B cell (primary cell): ENCODE measurements around the gene CREB5. TPM values are rescaled to one million over a fixed set of nuclear protein-coding genes. Genes with fewer than 3 reads are reported as not detected.

Experiments used
- ATAC-seq: fragments of 200-7000 bp; cut with Tn5 transposase; one replicate; pipeline ENCODE4 v1.10.0; 2021; ENCODE audit warnings: low read depth, mild to moderate bottlenecking, moderate number of reproducible peaks, moderate library complexity
- CTCF ChIA-PET: fragments of 350-600 bp; sonication (Branson Sonifier 250); formaldehyde crosslinking; loops from one replicate; lab custom pipeline; 2021; ENCODE audit warnings: antibody characterized with exemption, inconsistent platforms; lab: Charles Lee
- POLR2A ChIA-PET: fragments of 350-600 bp; sonication (Branson Sonifier 250); formaldehyde crosslinking; loops from one replicate; lab custom pipeline; 2021; ENCODE audit warnings: antibody characterized with exemption; lab: Charles Lee
- DNase-seq: peaks from one replicate; pipeline ENCODE4 v3.0.0; 2013
- H2AFZ ChIP-seq: 2 replicates; pipeline ENCODE4 v1.6.1; 2012; ENCODE audit warnings: mild to moderate bottlenecking, low read depth, low read length; ENCODE audit not compliant: insufficient read depth, poor library complexity, severe bottlenecking
- H3K27ac ChIP-seq, 2 donors: 1 replicate in 1 of 2; 2 replicates in 1 of 2; pipeline ENCODE4 v1.5.1; 2012 to 2013; ENCODE audit warnings: low read length in 2 of 2, mild to moderate bottlenecking in 2 of 2, moderate library complexity in 1 of 2
- H3K27me3 ChIP-seq, 4 experiments: fragments of 200-600 bp in 1 of 4; sonication (generic) in 1 of 4; replicated peaks in 1 of 4; 1 replicate in 2 of 4; 2 replicates in 2 of 4; pipeline versions ENCODE4 v1.6.1 to v1.7.0; 2013 to 2016; ENCODE audit warnings: low read length in 3 of 4, mild to moderate bottlenecking in 2 of 4, mixed read lengths in 1 of 4, moderate library complexity in 1 of 4; ENCODE audit not compliant: insufficient read depth in 4 of 4, control insufficient read depth in 3 of 4; ENCODE audit errors: control extremely low read depth in 1 of 4
- H3K36me3 ChIP-seq, 2 experiments: replicated peaks in 1 of 2; 1 replicate in 1 of 2; 2 replicates in 1 of 2; pipeline versions ENCODE4 v1.6.1 to v1.7.1; 2013; ENCODE audit warnings: low read length in 1 of 2; ENCODE audit not compliant: insufficient read depth in 2 of 2, control insufficient read depth in 1 of 2; ENCODE audit errors: control extremely low read depth in 1 of 2, extremely low read depth in 1 of 2
- H3K4me1 ChIP-seq, 2 donors: fragments of 200-600 bp in 1 of 2; sonication (generic) in 1 of 2; 1 replicate in 1 of 2; 2 replicates in 1 of 2; pipeline versions ENCODE4 v1.5.1 to v1.6.1; 2013 to 2017; ENCODE audit warnings: low read length in 2 of 2; ENCODE audit not compliant: control insufficient read depth in 2 of 2, insufficient read depth in 2 of 2
- H3K4me2 ChIP-seq: replicated peaks from 2 replicates; pipeline ENCODE3; 2012; ENCODE audit warnings: mild to moderate bottlenecking, low read depth, low read length; ENCODE audit not compliant: poor library complexity, severe bottlenecking
- H3K4me3 ChIP-seq, 5 experiments: fragments of 200-600 bp in 1 of 5; sonication (generic) in 1 of 5; 1 replicate in 3 of 5; 2 replicates in 2 of 5; pipeline versions ENCODE4 v1.5.1 to v1.7.0; 2011 to 2016; ENCODE audit warnings: low read length in 4 of 5, mild to moderate bottlenecking in 4 of 5, low read depth in 2 of 5, control low read depth in 1 of 5, moderate library complexity in 1 of 5; ENCODE audit not compliant: insufficient read depth in 1 of 5; ENCODE audit errors: control extremely low read depth in 1 of 5, extremely low read depth in 1 of 5
- H3K79me2 ChIP-seq: fragments of 200-600 bp; sonication (generic); one replicate; pipeline ENCODE4 v1.6.0; 2016; ENCODE audit warnings: low read length; ENCODE audit not compliant: control insufficient read depth, insufficient read depth
- H3K9ac ChIP-seq: fragments of 200-600 bp; sonication (generic); 2 replicates; pipeline ENCODE4 v1.6.1; 2017; ENCODE audit warnings: mild to moderate bottlenecking, low read length, moderate library complexity
- H3K9me3 ChIP-seq, 3 donors: one replicate each; pipeline versions ENCODE4 v1.6.1 to v1.7.1; 2013; ENCODE audit warnings: low read length in 2 of 3; ENCODE audit not compliant: control insufficient read depth in 2 of 3, insufficient read depth in 1 of 3; ENCODE audit errors: control extremely low read depth in 1 of 3
- H4K20me1 ChIP-seq: 2 replicates; pipeline ENCODE4 v1.6.0; 2012; ENCODE audit warnings: mild to moderate bottlenecking, low read length; ENCODE audit not compliant: insufficient read depth, control insufficient read depth, poor library complexity, severe bottlenecking
- H3K27ac Mint-ChIP-seq: one replicate; pipeline ENCODE4 v1.8.0; 2021; ENCODE audit warnings: mixed read lengths
- H3K27me3 Mint-ChIP-seq: one replicate; pipeline ENCODE4 v1.8.0; 2021; ENCODE audit warnings: mixed read lengths
- H3K4me1 Mint-ChIP-seq: one replicate; pipeline ENCODE4 v1.8.0; 2021; ENCODE audit warnings: mixed read lengths
- H3K4me3 Mint-ChIP-seq: one replicate; pipeline ENCODE4 v1.8.0; 2021; ENCODE audit warnings: mixed read lengths
- H3K9me3 Mint-ChIP-seq: one replicate; pipeline ENCODE4 v1.8.0; 2022; ENCODE audit warnings: mixed read lengths; ENCODE audit not compliant: insufficient read depth
- EZH2 ChIP-seq: IDR thresholded peaks from 2 replicates; pipeline ENCODE4 v1.6.1; 2012; ENCODE audit warnings: borderline replicate concordance, low read depth, mild to moderate bottlenecking, moderate library complexity, low read length; ENCODE audit not compliant: insufficient read depth, poor library complexity, severe bottlenecking
- WGBS: methylation state at CpG from one replicate; pipeline ENCODE4 v1.1.5; 2013; ENCODE audit warnings: missing lambda C conversion rate; ENCODE audit not compliant: insufficient coverage; 5-methylcytosine and 5-hydroxymethylcytosine counted together
- intact Hi-C: fragments of 100-400 bp; cut with micrococcal nuclease; formaldehyde crosslinking; loops from one replicate; pipeline ENCODE4 v1.10.0; 2022
- polyA plus RNA-seq: library from polyadenylated mRNA; depleted of rRNA; stranded (reverse); fragments of >200 nt; gene quantifications from 2 replicates; pipeline ENCODE4 v1.2.3, GENCODE V29; 2012
- total RNA-seq, 2 donors: library from RNA; stranded (reverse); fragments of 120-200 nt in 1 of 2; gene quantifications; 1 replicate in 1 of 2; 2 replicates in 1 of 2; pipeline versions ENCODE4 v1.2.3 to v1.2.4, GENCODE V29; 2013 to 2022
- TF ChIP-seq, protein P1 (sequence below): fragments of 200-600 bp; IDR thresholded peaks from one replicate; pipeline ENCODE4 v1.8.0; 2022; ENCODE audit warnings: antibody characterized with exemption, mild to moderate bottlenecking

The CREB5 gene
- total and polyA plus RNA-seq, 2 donors (not counting 1 experiment from before 2014, with no cell fraction given) = 0.05 to 0.95 TPM

DNA sequence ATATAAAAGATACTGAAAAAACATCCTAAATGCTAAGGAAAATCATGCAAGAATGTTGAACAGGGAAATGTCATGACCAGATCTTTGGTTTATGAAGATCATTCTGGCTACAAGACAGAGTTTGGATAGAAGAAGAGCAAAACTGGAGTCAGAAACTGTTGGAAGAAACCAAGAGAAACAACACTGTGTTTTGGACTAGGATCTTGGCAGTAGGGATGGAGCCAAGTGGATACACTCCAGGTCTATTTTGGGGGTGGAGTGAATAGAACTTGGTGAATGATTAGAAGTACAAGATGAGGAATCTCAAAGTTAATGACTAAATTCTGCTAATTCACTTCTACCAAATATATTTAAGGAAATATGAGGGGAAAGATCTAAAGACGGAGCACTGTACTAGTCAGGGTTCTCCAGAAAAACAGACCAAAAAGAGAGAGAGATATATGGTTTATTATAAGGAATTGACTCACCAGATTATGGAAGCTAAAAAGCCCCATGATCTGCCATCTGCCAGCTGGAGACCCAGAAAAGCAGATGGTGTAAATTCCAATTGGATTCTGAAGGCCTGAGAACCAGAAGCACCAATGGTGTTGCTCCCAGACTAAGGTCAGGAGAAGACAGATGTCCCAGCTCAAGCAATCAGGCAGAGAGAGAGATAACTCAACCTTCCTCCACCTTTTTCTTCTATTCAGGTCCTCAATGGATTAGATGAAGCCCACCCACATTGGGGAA, 290.9 kb downstream of the CREB5 start:
- DNase-seq = no peak
- POLR2A ChIA-PET = no interaction called here
- H3K36me3 ChIP-seq = no peaks in the 10 kb centered on the region
- peaks cover 5% of the 10 kb centered on the region for H3K27me3 Mint-ChIP-seq
- intact Hi-C loops = no loop called here
- WGBS = no CpG with 5 or more reads among the region's 1 CpG
- H2AFZ ChIP-seq = no peak overlapping the region
- peaks cover 37% of the 10 kb centered on the region for H3K4me1 Mint-ChIP-seq
- H3K27me3 ChIP-seq = no peaks in the 10 kb centered on the region
- H3K9me3 ChIP-seq = peaks cover 0 to 2% (median 0%) of the 10 kb centered on the region in 3 donors
- no peak overlapping the region for H3K4me3 ChIP-seq
- ATAC-seq = no peak
- H3K4me2 ChIP-seq = no peak overlapping the region
- H3K27ac Mint-ChIP-seq = no peak overlapping the region
- no peaks in the 10 kb centered on the region for H4K20me1 ChIP-seq
- H3K4me3 Mint-ChIP-seq = no peak overlapping the region
- TF ChIP-seq, protein P1, sequence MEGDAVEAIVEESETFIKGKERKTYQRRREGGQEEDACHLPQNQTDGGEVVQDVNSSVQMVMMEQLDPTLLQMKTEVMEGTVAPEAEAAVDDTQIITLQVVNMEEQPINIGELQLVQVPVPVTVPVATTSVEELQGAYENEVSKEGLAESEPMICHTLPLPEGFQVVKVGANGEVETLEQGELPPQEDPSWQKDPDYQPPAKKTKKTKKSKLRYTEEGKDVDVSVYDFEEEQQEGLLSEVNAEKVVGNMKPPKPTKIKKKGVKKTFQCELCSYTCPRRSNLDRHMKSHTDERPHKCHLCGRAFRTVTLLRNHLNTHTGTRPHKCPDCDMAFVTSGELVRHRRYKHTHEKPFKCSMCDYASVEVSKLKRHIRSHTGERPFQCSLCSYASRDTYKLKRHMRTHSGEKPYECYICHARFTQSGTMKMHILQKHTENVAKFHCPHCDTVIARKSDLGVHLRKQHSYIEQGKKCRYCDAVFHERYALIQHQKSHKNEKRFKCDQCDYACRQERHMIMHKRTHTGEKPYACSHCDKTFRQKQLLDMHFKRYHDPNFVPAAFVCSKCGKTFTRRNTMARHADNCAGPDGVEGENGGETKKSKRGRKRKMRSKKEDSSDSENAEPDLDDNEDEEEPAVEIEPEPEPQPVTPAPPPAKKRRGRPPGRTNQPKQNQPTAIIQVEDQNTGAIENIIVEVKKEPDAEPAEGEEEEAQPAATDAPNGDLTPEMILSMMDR = no peak
- TF ChIP-seq EZH2 = no peak
- peaks cover 19 to 41% of the 10 kb centered on the region in 2 donors for H3K4me1 ChIP-seq
- H3K79me2 ChIP-seq = no peaks in the 10 kb centered on the region
- H3K9ac ChIP-seq = no peak overlapping the region
- no peak overlapping the region for H3K27ac ChIP-seq
- H3K9me3 Mint-ChIP-seq = no peaks in the 10 kb centered on the region
- CTCF ChIA-PET = no interaction called here

DNA sequence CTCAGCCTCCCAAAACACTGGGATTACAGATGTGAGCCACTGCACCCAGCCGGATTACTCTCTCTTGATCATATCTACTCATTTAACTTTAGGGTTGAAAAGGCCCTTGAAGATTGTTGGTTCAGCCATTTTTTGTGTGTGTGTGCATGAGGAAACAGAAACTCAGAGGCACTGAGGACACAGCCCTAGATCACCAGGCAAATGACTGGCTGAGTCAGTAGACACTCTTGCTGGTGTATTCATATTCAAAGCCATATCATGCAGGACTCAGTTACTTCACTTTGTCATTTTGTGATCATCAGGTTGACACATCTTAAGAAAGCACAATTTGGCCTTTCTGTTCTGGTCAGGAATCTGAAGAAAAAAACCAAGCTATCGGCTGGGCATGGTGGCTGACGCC, 292.4 kb downstream of the CREB5 start:
- no peak overlapping the region for H3K27ac ChIP-seq
- no peaks in the 10 kb centered on the region for H3K9me3 Mint-ChIP-seq
- peaks cover 0 to 2% (median 0%) of the 10 kb centered on the region in 3 donors for H3K9me3 ChIP-seq
- peaks cover 23% of the 10 kb centered on the region for H3K4me1 Mint-ChIP-seq
- no peaks in the 10 kb centered on the region for H4K20me1 ChIP-seq
- H3K79me2 ChIP-seq = no peaks in the 10 kb centered on the region
- POLR2A ChIA-PET = no interaction called here
- CTCF ChIA-PET = no interaction called here
- H3K27me3 Mint-ChIP-seq = peaks cover 5% of the 10 kb centered on the region
- no peak overlapping the region for H3K9ac ChIP-seq
- H3K4me3 Mint-ChIP-seq = peak overlapping the region; percentile 52
- TF ChIP-seq EZH2 = no peak
- TF ChIP-seq, protein P1 = no peak
- no peak for ATAC-seq
- no peaks in the 10 kb centered on the region for H3K27me3 ChIP-seq
- no peaks in the 10 kb centered on the region for H3K36me3 ChIP-seq
- peaks cover 11 to 28% of the 10 kb centered on the region in 2 donors for H3K4me1 ChIP-seq
- H3K27ac Mint-ChIP-seq = no peak overlapping the region
- no peak overlapping the region for H3K4me3 ChIP-seq
- WGBS = no CpG with 5 or more reads among the region's 3 CpGs
- no peak overlapping the region for H2AFZ ChIP-seq
- no peak for DNase-seq
- intact Hi-C loops = no loop called here
- no peak overlapping the region for H3K4me2 ChIP-seq
